ENCODE data around the gene OR1F1. TPM values are rescaled to one million over a fixed set of nuclear protein-coding genes. Genes with fewer than 3 reads are reported as not detected.

The OR1F1 gene
- total and polyA plus RNA-seq, 8 donors = not detected

DNA sequence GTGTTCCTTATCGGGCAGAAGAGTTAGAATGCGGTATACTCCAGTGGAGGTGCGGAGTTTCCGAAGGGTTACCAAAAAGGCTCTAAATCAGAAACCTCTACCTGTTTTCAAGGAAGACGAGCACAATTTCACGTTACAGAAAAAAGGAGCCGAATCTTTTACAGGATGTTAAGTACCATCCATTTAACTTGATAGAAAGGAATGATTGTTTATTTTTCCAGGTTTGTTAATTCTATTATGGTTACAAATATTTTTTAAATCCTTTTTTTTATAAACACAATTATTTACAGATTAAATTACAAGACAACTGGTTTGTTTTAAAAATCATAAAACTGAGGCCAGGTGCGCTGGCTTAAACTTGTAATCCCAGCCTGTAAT is 35.0 kb upstream of the OR1F1 start:
- no peaks in the 10 kb centered on the region for H3K9me3 ChIP-seq
- H3K4me1 ChIP-seq = peaks cover 32 to 45% (median 39%) of the 10 kb centered on the region in 4 donors
- intact Hi-C loops (cut with DNase I; ENCODE audit: low total_unique reads) = no loop called here
- DNase-seq = no peak
- peak overlapping the region in 3 of 5 donors; percentile 11 to 67 (median 52) for H3K27ac ChIP-seq
- TF ChIP-seq EP300 (IDR thresholded peaks at IDR 0.05) = no peak
- no peaks in the 10 kb centered on the region for H3K27me3 ChIP-seq
- 7 to 14% (median 11%) methylated on average over 8 of the region's 8 CpGs for WGBS, 5 donors
- H3K36me3 ChIP-seq = no peaks in the 10 kb centered on the region
- peak overlapping the region in 3 of 4 donors; percentile 33 to 41 (median 34) for H3K4me3 ChIP-seq

DNA sequence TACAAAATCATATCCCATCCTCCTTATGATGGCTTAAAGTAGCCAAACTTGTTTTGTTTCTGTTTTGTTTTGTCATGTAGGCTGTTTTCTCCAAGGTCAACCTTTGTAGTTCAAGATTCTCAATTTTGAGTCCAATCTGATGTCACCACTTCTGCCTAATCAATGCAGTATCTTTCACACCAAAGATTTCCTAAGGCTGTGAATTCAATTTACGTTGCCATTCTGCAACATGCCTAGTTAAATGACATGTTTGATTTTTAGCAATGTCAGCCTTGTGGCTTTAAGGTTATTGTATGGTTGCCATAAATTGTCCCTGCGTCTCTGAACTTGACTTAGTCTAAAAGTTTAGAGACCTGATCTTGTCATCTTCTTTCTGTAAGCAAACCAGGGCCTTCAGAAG is 32.8 kb upstream of the OR1F1 start:
- intact Hi-C loops (cut with DNase I; ENCODE audit: low total_unique reads) = no loop called here
- TF ChIP-seq EP300 (IDR thresholded peaks at IDR 0.05) (no peak), POLR2AphosphoS5 (IDR thresholded peaks at IDR 0.05) (no peak)
- TF ChIP-seq, protein P1, sequence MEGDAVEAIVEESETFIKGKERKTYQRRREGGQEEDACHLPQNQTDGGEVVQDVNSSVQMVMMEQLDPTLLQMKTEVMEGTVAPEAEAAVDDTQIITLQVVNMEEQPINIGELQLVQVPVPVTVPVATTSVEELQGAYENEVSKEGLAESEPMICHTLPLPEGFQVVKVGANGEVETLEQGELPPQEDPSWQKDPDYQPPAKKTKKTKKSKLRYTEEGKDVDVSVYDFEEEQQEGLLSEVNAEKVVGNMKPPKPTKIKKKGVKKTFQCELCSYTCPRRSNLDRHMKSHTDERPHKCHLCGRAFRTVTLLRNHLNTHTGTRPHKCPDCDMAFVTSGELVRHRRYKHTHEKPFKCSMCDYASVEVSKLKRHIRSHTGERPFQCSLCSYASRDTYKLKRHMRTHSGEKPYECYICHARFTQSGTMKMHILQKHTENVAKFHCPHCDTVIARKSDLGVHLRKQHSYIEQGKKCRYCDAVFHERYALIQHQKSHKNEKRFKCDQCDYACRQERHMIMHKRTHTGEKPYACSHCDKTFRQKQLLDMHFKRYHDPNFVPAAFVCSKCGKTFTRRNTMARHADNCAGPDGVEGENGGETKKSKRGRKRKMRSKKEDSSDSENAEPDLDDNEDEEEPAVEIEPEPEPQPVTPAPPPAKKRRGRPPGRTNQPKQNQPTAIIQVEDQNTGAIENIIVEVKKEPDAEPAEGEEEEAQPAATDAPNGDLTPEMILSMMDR (IDR thresholded peaks at IDR 0.05) = no peak
- no peak overlapping the region for H3K4me3 ChIP-seq
- no peak overlapping the region for H3K27ac ChIP-seq
- H3K9me3 ChIP-seq = no peaks in the 10 kb centered on the region
- peaks cover 24 to 49% (median 37%) of the 10 kb centered on the region in 4 donors for H3K4me1 ChIP-seq
- H3K27me3 ChIP-seq = peaks cover 0 to 6% (median 0%) of the 10 kb centered on the region in 3 donors
- DNase-seq = no peak
- H3K36me3 ChIP-seq = no peaks in the 10 kb centered on the region
- WGBS, 5 donors = 64 to 90% (median 88%) methylated on average over 2 of the region's 2 CpGs

DNA sequence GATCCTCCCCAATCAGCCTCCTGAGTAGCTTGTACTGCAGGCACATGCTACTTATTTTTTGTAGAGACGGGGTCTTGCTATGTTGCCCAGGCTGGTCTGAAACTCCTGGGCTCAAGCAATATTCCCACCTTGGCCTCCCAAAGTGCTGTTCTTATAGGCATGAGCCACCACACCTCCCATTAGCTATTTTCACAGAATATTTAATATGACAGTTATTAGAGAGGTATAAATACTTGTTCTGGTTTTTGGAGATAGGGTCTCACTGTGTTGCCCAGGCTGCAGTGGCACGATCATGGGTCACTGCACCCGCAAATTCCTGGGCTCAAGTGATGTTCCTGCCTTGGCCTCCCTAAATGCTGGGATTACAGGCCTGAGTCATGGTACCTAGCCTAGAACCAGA is 32.0 kb upstream of the OR1F1 start:
- no peaks in the 10 kb centered on the region for H3K36me3 ChIP-seq
- H3K27ac ChIP-seq = no peak overlapping the region
- intact Hi-C loops (cut with DNase I; ENCODE audit: low total_unique reads) = no loop called here
- H3K4me3 ChIP-seq = no peak overlapping the region
- no peak for DNase-seq
- TF ChIP-seq, protein P1 (IDR thresholded peaks at IDR 0.05) = no peak
- no peak for TF ChIP-seq POLR2AphosphoS5 (IDR thresholded peaks at IDR 0.05)
- TF ChIP-seq EP300 (IDR thresholded peaks at IDR 0.05) = no peak
- no peak for TF ChIP-seq POLR2A (IDR thresholded peaks at IDR 0.05)
- no peaks in the 10 kb centered on the region for H3K9me3 ChIP-seq
- 92 to 97% (median 96%) methylated on average over 3 of the region's 3 CpGs for WGBS, 5 donors
- H3K4me1 ChIP-seq = peaks cover 20 to 46% (median 35%) of the 10 kb centered on the region in 4 donors
- H3K27me3 ChIP-seq = peaks cover 0 to 11% (median 0%) of the 10 kb centered on the region in 3 donors

DNA sequence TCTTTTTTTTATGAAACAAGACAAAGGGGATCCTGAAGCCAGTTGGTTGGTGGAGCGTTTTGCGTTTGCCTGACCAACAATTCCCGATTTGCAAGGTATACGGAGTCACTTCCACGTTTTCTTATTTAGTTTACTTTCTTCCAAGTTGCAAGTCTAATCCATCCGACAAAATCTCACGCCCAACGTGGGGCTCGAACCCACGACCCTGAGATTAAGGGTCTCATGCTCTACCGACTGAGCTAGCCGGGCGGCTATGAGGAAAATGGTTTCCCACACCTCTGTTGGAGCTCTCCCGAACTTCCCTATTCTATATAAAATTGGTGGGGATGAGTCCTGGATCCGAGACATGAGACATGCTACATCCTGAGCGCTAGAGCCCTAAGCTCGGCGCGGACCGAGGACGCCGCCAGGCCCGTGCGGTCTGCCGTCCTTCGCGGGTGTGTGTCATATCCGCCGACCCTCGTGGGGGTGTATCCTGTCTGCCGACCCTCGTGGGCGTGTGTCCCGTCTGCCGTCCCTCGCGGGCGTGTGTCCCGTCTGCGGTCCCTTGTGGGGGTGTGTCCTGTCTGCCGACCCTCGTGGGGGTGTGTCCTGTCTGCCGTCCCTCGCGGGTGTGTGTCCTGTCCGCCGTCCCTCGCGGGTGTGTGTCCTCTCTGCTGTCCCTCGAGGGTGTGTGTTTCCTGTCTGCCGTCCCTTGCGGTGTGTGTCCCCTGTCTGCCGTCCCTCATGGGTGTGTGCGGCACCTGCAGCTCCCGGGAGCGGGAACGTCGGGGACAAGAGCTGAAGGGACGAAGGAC is 30.6 kb upstream of the OR1F1 start:
- H3K27ac ChIP-seq = peak overlapping the region; percentile 86 to 96 (median 88)
- intact Hi-C loops (cut with DNase I; ENCODE audit: low total_unique reads) = no loop called here
- peaks cover 6 to 32% (median 22%) of the 10 kb centered on the region in 4 donors for H3K4me1 ChIP-seq
- H3K27me3 ChIP-seq = peaks cover 0 to 20% (median 0%) of the 10 kb centered on the region in 3 donors
- no peaks in the 10 kb centered on the region for H3K36me3 ChIP-seq
- H3K9me3 ChIP-seq = no peaks in the 10 kb centered on the region
- H3K4me3 ChIP-seq = peak overlapping the region; percentile 74 to 90 (median 78)
- WGBS, 5 donors = 1 to 2% (median 1%) methylated on average over 35 to 59 of the region's 59 CpGs
- peak; percentile 72 to 84 for DNase-seq
- TF ChIP-seq POLR2AphosphoS5 (IDR thresholded peaks at IDR 0.05) (peak in 1 of 3 donors; percentile 29), EP300 (IDR thresholded peaks at IDR 0.05) (no peak)
- TF ChIP-seq, protein P1 (IDR thresholded peaks at IDR 0.05) = no peak

DNA sequence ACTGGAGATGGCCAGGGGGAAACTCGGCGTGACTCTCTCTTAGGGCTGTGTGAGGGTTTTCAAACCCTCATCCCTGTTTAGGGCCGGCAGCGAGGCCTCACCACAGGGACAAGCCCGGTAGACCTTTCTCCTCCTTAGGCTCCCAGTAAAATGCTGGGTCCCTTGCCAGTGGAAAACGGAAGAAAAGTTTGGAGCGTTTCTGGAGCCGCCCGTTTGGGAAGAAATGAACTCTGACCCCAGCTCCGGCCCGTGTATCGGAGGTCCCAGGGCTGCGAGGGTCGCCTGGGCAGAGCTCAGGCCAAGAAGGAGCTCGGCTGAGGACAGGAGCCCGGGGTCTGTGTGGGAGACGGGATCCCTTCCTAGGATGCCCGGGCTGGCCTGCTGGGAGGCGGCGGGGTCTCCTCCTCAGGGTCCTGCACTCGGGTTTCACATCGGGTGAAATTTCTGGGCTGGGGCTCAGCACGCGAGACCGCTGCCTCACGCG is 29.9 kb upstream of the OR1F1 start:
- TF ChIP-seq, protein P1 (IDR thresholded peaks at IDR 0.05) = no peak
- TF ChIP-seq POLR2A (IDR thresholded peaks at IDR 0.05) (no peak), POLR2AphosphoS5 (IDR thresholded peaks at IDR 0.05) (no peak), EP300 (IDR thresholded peaks at IDR 0.05) (no peak)
- H3K4me1 ChIP-seq = peaks cover 6 to 28% (median 18%) of the 10 kb centered on the region in 4 donors
- 0 to 1% (median 0%) methylated on average over 20 to 27 of the region's 27 CpGs for WGBS, 5 donors
- peak overlapping the region; percentile 74 to 90 (median 78) for H3K4me3 ChIP-seq
- no peaks in the 10 kb centered on the region for H3K9me3 ChIP-seq
- H3K27ac ChIP-seq = peak overlapping the region; percentile 86 to 96 (median 88)
- H3K36me3 ChIP-seq = no peaks in the 10 kb centered on the region
- DNase-seq = peak in 1 of 2 donors; percentile 40
- peaks cover 0 to 20% (median 0%) of the 10 kb centered on the region in 3 donors for H3K27me3 ChIP-seq
- intact Hi-C loops (cut with DNase I; ENCODE audit: low total_unique reads) = no loop called here

All from stomach (tissue), 9 donors.